T1000 (cell line): ENCODE measurements around the gene LIMA1.

ENCODE experiments used
- DNase-seq: peaks from one replicate; lab custom pipeline; 2025; ENCODE audit warnings: mixed read lengths; lab: John Stamatoyannopoulos, UW

The LIMA1 gene

GRCh38 chr12:50132505-50133135 is 150.7 kb downstream of the LIMA1 start:
- DNase-seq = no peak

- no peak for DNase-seq
Measured at GRCh38 chr12:50129290-50129689, 154.0 kb downstream of the LIMA1 start.

- DNase-seq = no peak
Measured at GRCh38 chr12:50127546-50127945, 155.8 kb downstream of the LIMA1 start.
